Measurements from ENCODE around the gene GAPDH. TPM values are rescaled to one million over a fixed set of nuclear protein-coding genes. Genes with fewer than 3 reads are reported as not detected.
"Not testable (repeated sequence)": the region's sequence is repeated elsewhere in the genome, so short reads cannot be mapped to it uniquely, and the experiment has no call there.

GAPDH gene
- 5,440 and 7,155 TPM in 2 replicates for total RNA-seq (2014; rRNA removed; shearing (Covaris generic))

GRCh38 chr12:6533923-6534694 is at the start of gene GAPDH:
GAPDH (plus strand) TSS chr12:6534517; CDS start chr12:6534833, 316 bp downstream.
- Histone ChIP-seq H3K27ac (peak within 1 kb of the TSS; percentile 77), H3K9me3 (replicated peaks) (no peaks in the 10 kb centered on the region), H3K27me3 (replicated peaks) (no peaks in the 10 kb centered on the region), H3K4me3 (peak within 1 kb of the TSS; percentile 85), H3K36me3 (peaks cover 81% of the 10 kb centered on the region), H3K4me1 (replicated peaks) (peaks cover 41% of the 10 kb centered on the region)
- DNase-seq (ENCODE audit: low read depth in 1 of 2, low spot score in 2 of 2): peak; percentile 96 to 98

GRCh38 chr12:6488240-6488639 is 46.1 kb upstream of the GAPDH start:
- peaks cover 16% of the 10 kb centered on the region for H3K36me3 ChIP-seq
- no peaks in the 10 kb centered on the region for H3K9me3 ChIP-seq (replicated peaks)
- no peak overlapping the region for H3K4me3 ChIP-seq
- no peak for DNase-seq (ENCODE audit: low read depth in 1 of 2, low spot score in 2 of 2)
- no peaks in the 10 kb centered on the region for H3K27me3 ChIP-seq (replicated peaks)
- peaks cover 5% of the 10 kb centered on the region for H3K4me1 ChIP-seq (replicated peaks)
- H3K27ac ChIP-seq: no peak overlapping the region

GRCh38 chr12:6489449-6489848 is 44.9 kb upstream of the GAPDH start:
- Histone ChIP-seq H3K27ac (no peak overlapping the region), H3K4me1 (replicated peaks) (peaks cover 5% of the 10 kb centered on the region), H3K4me3 (no peak overlapping the region), H3K36me3 (peaks cover 16% of the 10 kb centered on the region), H3K27me3 (replicated peaks) (no peaks in the 10 kb centered on the region), H3K9me3 (replicated peaks) (no peaks in the 10 kb centered on the region)
- DNase-seq (ENCODE audit: low read depth in 1 of 2, low spot score in 2 of 2): no peak

GRCh38 chr12:6490673-6491072 is 43.6 kb upstream of the GAPDH start:
- H3K4me3 ChIP-seq; H3K9me3 ChIP-seq (replicated peaks); H3K27me3 ChIP-seq (replicated peaks); DNase-seq (ENCODE audit: low read depth in 1 of 2, low spot score in 2 of 2); H3K27ac ChIP-seq: not testable (repeated sequence)
- peaks cover 28% of the 10 kb centered on the region for H3K36me3 ChIP-seq
- peaks cover 16% of the 10 kb centered on the region for H3K4me1 ChIP-seq (replicated peaks)

- Histone ChIP-seq H3K27ac (peak within 1 kb of the TSS; percentile 94), H3K4me1 (replicated peaks) (peaks cover 17% of the 10 kb centered on the region), H3K9me3 (replicated peaks) (no peaks in the 10 kb centered on the region), H3K36me3 (peaks cover 51% of the 10 kb centered on the region), H3K4me3 (peak within 1 kb of the TSS; percentile 56), H3K27me3 (replicated peaks) (no peaks in the 10 kb centered on the region)
- peak; percentile 96 to 98 for DNase-seq (ENCODE audit: low read depth in 1 of 2, low spot score in 2 of 2)
Measured at GRCh38 chr12:6492838-6493496, 41.4 kb upstream of the GAPDH start, which contains the start of gene MRPL51. MRPL51 (minus strand) TSS chr12:6493262; CDS start chr12:6493136, 126 bp downstream.

- H3K4me1 ChIP-seq (replicated peaks): peaks cover 17% of the 10 kb centered on the region
- peak within 1 kb of the TSS; percentile 94 for H3K27ac ChIP-seq
- H3K27me3 ChIP-seq (replicated peaks): no peaks in the 10 kb centered on the region
- DNase-seq (ENCODE audit: low read depth in 1 of 2, low spot score in 2 of 2): peak; percentile 98
- peaks cover 58% of the 10 kb centered on the region for H3K36me3 ChIP-seq
- no peaks in the 10 kb centered on the region for H3K9me3 ChIP-seq (replicated peaks)
- H3K4me3 ChIP-seq: peak within 1 kb of the TSS; percentile 56
Measured at GRCh38 chr12:6493497-6494257, 40.6 kb upstream of the GAPDH start, which contains the start of gene NCAPD2. NCAPD2 (plus strand) TSS chr12:6494102; CDS start chr12:6495099, 997 bp downstream.

- no peaks in the 10 kb centered on the region for H3K27me3 ChIP-seq (replicated peaks)
- H3K4me1 ChIP-seq (replicated peaks): peaks cover 17% of the 10 kb centered on the region
- no peaks in the 10 kb centered on the region for H3K9me3 ChIP-seq (replicated peaks)
- peak overlapping the region; percentile 56 for H3K4me3 ChIP-seq
- no peak for DNase-seq (ENCODE audit: low read depth in 1 of 2, low spot score in 2 of 2)
- peaks cover 64% of the 10 kb centered on the region for H3K36me3 ChIP-seq
- H3K27ac ChIP-seq: peak overlapping the region; percentile 94
Measured at GRCh38 chr12:6494258-6494743, 40.0 kb upstream of the GAPDH start.

- peaks cover 17% of the 10 kb centered on the region for H3K4me1 ChIP-seq (replicated peaks)
- no peaks in the 10 kb centered on the region for H3K9me3 ChIP-seq (replicated peaks)
- peak overlapping the region; percentile 56 for H3K4me3 ChIP-seq
- peak overlapping the region; percentile 94 for H3K27ac ChIP-seq
- H3K36me3 ChIP-seq: peaks cover 71% of the 10 kb centered on the region
- H3K27me3 ChIP-seq (replicated peaks): no peaks in the 10 kb centered on the region
- no peak for DNase-seq (ENCODE audit: low read depth in 1 of 2, low spot score in 2 of 2)
Measured at GRCh38 chr12:6494968-6495367, 39.3 kb upstream of the GAPDH start.

- not testable (repeated sequence) for H3K27me3 ChIP-seq (replicated peaks); H3K27ac ChIP-seq; H3K4me3 ChIP-seq; DNase-seq (ENCODE audit: low read depth in 1 of 2, low spot score in 2 of 2); H3K9me3 ChIP-seq (replicated peaks)
- Histone ChIP-seq H3K4me1 (replicated peaks) (peaks cover 14% of the 10 kb centered on the region), H3K36me3 (peaks cover 80% of the 10 kb centered on the region)
Measured at GRCh38 chr12:6497291-6497690, 37.0 kb upstream of the GAPDH start.

GRCh38 chr12:6500466-6500865 is 33.9 kb upstream of the GAPDH start:
- no peak overlapping the region for H3K4me3 ChIP-seq
- peaks cover 95% of the 10 kb centered on the region for H3K36me3 ChIP-seq
- no peak for DNase-seq (ENCODE audit: low read depth in 1 of 2, low spot score in 2 of 2)
- peaks cover 3% of the 10 kb centered on the region for H3K4me1 ChIP-seq (replicated peaks)
- H3K27ac ChIP-seq: no peak overlapping the region
- no peaks in the 10 kb centered on the region for H3K9me3 ChIP-seq (replicated peaks)
- no peaks in the 10 kb centered on the region for H3K27me3 ChIP-seq (replicated peaks)

GRCh38 chr12:6507102-6507998 is 27.0 kb upstream of the GAPDH start:
- Histone ChIP-seq H3K27ac (peak overlapping the region; percentile 37), H3K27me3 (replicated peaks) (no peaks in the 10 kb centered on the region), H3K36me3 (peaks cover 94% of the 10 kb centered on the region), H3K4me3 (no peak overlapping the region), H3K9me3 (replicated peaks) (no peaks in the 10 kb centered on the region), H3K4me1 (replicated peaks) (peaks cover 18% of the 10 kb centered on the region)
- peak in 1 of 2 experiments; percentile 31 for DNase-seq (ENCODE audit: low read depth in 1 of 2, low spot score in 2 of 2)

- H3K9me3 ChIP-seq (replicated peaks): no peaks in the 10 kb centered on the region
- H3K27me3 ChIP-seq (replicated peaks): no peaks in the 10 kb centered on the region
- no peak overlapping the region for H3K4me3 ChIP-seq
- DNase-seq (ENCODE audit: low read depth in 1 of 2, low spot score in 2 of 2): no peak
- no peak overlapping the region for H3K27ac ChIP-seq
- H3K36me3 ChIP-seq: peaks cover 94% of the 10 kb centered on the region
- H3K4me1 ChIP-seq (replicated peaks): peaks cover 18% of the 10 kb centered on the region
Measured at GRCh38 chr12:6508087-6508486, 26.2 kb upstream of the GAPDH start.

- Histone ChIP-seq H3K4me1 (replicated peaks) (no peaks in the 10 kb centered on the region), H3K27ac (no peak overlapping the region), H3K27me3 (replicated peaks) (no peaks in the 10 kb centered on the region), H3K36me3 (peaks cover 98% of the 10 kb centered on the region), H3K9me3 (replicated peaks) (no peaks in the 10 kb centered on the region), H3K4me3 (no peak overlapping the region)
- no peak for DNase-seq (ENCODE audit: low read depth in 1 of 2, low spot score in 2 of 2)
Measured at GRCh38 chr12:6520186-6520585, 14.1 kb upstream of the GAPDH start.
